Body of pancreas (tissue), 4 donors: ENCODE data around the gene SAMHD1.
"Not testable (repeated sequence)": the region's sequence is repeated elsewhere in the genome, so short reads cannot be mapped to it uniquely, and the experiment has no call there.

ENCODE experiments used
- POLR2A ChIP-seq, 3 donors: fragments of 450-650 bp; IDR thresholded peaks; one replicate each; pipeline ENCODE4 v1.6.1; 2016; ENCODE audit warnings: antibody characterized with exemption in 3 of 3, mild to moderate bottlenecking in 2 of 3
- TF ChIP-seq, protein P1 (sequence below), 7 experiments: fragments of 450-650 bp in 4 of 7; fragments of 200-600 bp in 3 of 7; sonication (generic) in 3 of 7; IDR thresholded peaks; one replicate each; pipeline ENCODE4 v1.5.1; 2016 to 2019; ENCODE audit warnings: antibody characterized with exemption in 7 of 7

DNA sequence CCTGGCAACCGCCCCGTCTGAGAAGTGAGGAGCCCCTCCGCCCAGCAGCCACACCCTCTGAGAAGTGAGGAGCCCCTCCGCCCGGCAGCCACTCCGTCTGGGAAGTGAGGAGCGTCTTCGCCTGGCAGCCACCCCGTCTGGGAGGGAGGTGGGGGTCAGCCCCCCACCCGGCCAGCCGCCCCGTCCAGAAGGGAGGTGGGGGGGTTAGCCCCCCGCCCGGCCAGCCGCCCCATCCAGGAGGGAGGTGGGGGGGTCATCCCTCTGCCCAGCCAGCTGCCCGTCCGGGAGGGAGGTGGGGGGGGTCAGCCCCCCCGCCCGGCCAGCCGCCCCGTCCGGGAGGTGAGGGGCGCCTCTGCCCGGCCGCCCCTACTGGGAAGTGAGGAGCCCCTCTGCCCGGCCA, 48.7 kb upstream of the SAMHD1 start:
- TF ChIP-seq, protein P1, sequence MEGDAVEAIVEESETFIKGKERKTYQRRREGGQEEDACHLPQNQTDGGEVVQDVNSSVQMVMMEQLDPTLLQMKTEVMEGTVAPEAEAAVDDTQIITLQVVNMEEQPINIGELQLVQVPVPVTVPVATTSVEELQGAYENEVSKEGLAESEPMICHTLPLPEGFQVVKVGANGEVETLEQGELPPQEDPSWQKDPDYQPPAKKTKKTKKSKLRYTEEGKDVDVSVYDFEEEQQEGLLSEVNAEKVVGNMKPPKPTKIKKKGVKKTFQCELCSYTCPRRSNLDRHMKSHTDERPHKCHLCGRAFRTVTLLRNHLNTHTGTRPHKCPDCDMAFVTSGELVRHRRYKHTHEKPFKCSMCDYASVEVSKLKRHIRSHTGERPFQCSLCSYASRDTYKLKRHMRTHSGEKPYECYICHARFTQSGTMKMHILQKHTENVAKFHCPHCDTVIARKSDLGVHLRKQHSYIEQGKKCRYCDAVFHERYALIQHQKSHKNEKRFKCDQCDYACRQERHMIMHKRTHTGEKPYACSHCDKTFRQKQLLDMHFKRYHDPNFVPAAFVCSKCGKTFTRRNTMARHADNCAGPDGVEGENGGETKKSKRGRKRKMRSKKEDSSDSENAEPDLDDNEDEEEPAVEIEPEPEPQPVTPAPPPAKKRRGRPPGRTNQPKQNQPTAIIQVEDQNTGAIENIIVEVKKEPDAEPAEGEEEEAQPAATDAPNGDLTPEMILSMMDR (IDR thresholded peaks at IDR 0.05): not testable (repeated sequence)
- not testable (repeated sequence) for TF ChIP-seq POLR2A (IDR thresholded peaks at IDR 0.05)
